Nephron progenitor cell (in vitro differentiated cells): ENCODE measurements around the gene ZBTB40.

ENCODE experiments used
- DNase-seq: peaks from one replicate; pipeline ENCODE4 v3.0.0; 2021
- H3K27ac Mint-ChIP-seq: 2 replicates; pipeline ENCODE4 v1.8.0; 2021; ENCODE audit warnings: mild to moderate bottlenecking, moderate library complexity, mixed read lengths
- H3K27me3 Mint-ChIP-seq: 2 replicates; pipeline ENCODE4 v1.8.0; 2021; ENCODE audit warnings: mild to moderate bottlenecking, low read depth, mixed read lengths; ENCODE audit not compliant: poor library complexity
- H3K36me3 Mint-ChIP-seq: 2 replicates; pipeline ENCODE4 v1.8.0; 2021; ENCODE audit warnings: low read depth, mixed read lengths
- H3K4me1 Mint-ChIP-seq: 2 replicates; pipeline ENCODE4 v1.8.0; 2021; ENCODE audit warnings: mixed read lengths
- H3K4me3 Mint-ChIP-seq: 2 replicates; pipeline ENCODE4 v1.8.0; 2021; ENCODE audit warnings: mild to moderate bottlenecking, moderate library complexity, mixed read lengths
- H3K9me3 Mint-ChIP-seq: 2 replicates; pipeline ENCODE4 v1.8.0; 2021; ENCODE audit warnings: mild to moderate bottlenecking, moderate library complexity, mixed read lengths
- CTCF ChIP-seq: fragments of 200-600 bp; sonication (generic); IDR thresholded peaks from 2 replicates; pipeline ENCODE4 v1.5.0; 2021; ENCODE audit warnings: antibody characterized with exemption

Gene ZBTB40

GRCh38 chr1:22576617-22577016, 125.0 kb downstream of the ZBTB40 start:
- H3K36me3 Mint-ChIP-seq = no peaks in the 10 kb centered on the region
- TF ChIP-seq CTCF = no peak
- no peaks in the 10 kb centered on the region for H3K4me1 Mint-ChIP-seq
- H3K9me3 Mint-ChIP-seq = peaks cover 22% of the 10 kb centered on the region
- H3K27ac Mint-ChIP-seq = no peak overlapping the region
- peaks cover 56% of the 10 kb centered on the region for H3K27me3 Mint-ChIP-seq
- no peak overlapping the region for H3K4me3 Mint-ChIP-seq
- no peak for DNase-seq

GRCh38 chr1:22578732-22579361, 127.2 kb downstream of the ZBTB40 start:
- DNase-seq = no peak
- H3K4me1 Mint-ChIP-seq = no peaks in the 10 kb centered on the region
- no peak overlapping the region for H3K27ac Mint-ChIP-seq
- H3K9me3 Mint-ChIP-seq = peaks cover 22% of the 10 kb centered on the region
- H3K36me3 Mint-ChIP-seq = no peaks in the 10 kb centered on the region
- TF ChIP-seq CTCF = no peak
- H3K27me3 Mint-ChIP-seq = peaks cover 37% of the 10 kb centered on the region
- H3K4me3 Mint-ChIP-seq = no peak overlapping the region

- no peak overlapping the region for H3K4me3 Mint-ChIP-seq
- no peak overlapping the region for H3K27ac Mint-ChIP-seq
- DNase-seq = no peak
- no peaks in the 10 kb centered on the region for H3K4me1 Mint-ChIP-seq
- TF ChIP-seq CTCF = no peak
- peaks cover 22% of the 10 kb centered on the region for H3K9me3 Mint-ChIP-seq
- no peaks in the 10 kb centered on the region for H3K36me3 Mint-ChIP-seq
- H3K27me3 Mint-ChIP-seq = peaks cover 30% of the 10 kb centered on the region
These were observed 128.0 kb downstream of the ZBTB40 start for GRCh38 chr1:22579541-22580155.
